HepG2 (cell line): ENCODE measurements around the gene ARMC10. TPM values are rescaled to one million over a fixed set of nuclear protein-coding genes. Genes with fewer than 3 reads are reported as not detected.

ENCODE experiments used
- ATAC-seq: fragments of 200-7000 bp; cut with Tn5 transposase; 3 replicates; pipeline ENCODE4 v1.9.1; 2020; ENCODE audit warnings: mild to moderate bottlenecking, moderate library complexity
- BruUV-seq: library from RNA; stranded (reverse); fragments of 400-500 nt; replicated peaks from 2 replicates; lab custom pipeline; 2021; lab: Mats Ljungman, UMichigan
- CTCF ChIA-PET: fragments of 300-600 bp; formaldehyde crosslinking; extraction: SDS; loops from one replicate; lab custom pipeline; 2021; ENCODE audit warnings: low total read pairs, inconsistent platforms, low intra/inter-chr PET ratio; lab: Yijun Ruan, JAX
- POLR2A ChIA-PET: fragments of 350-600 bp; sonication (Branson Sonifier 250); formaldehyde crosslinking; loops from one replicate; lab custom pipeline; 2020; ENCODE audit warnings: antibody characterized with exemption, inconsistent platforms; lab: Yijun Ruan, JAX
- DNase-seq: peaks from one replicate; pipeline ENCODE4 v3.0.0-alpha.2; 2015; ENCODE audit warnings: low spot score
- FAIRE-seq: peaks from 3 replicates; lab custom pipeline; 2011; peaks lifted over from hg19 to GRCh38; lab: Jason Lieb, UNC
- H2AFZ ChIP-seq: one replicate; pipeline ENCODE4 v1.6.1; 2011; ENCODE audit warnings: low read length, inconsistent platforms
- H3K27ac ChIP-seq: fragments of 300-600 bp; 3 replicates; pipeline ENCODE4 v1.8.0; 2011; ENCODE audit warnings: mixed run types, mild to moderate bottlenecking, mixed read lengths, low read length, inconsistent platforms; ENCODE audit not compliant: insufficient read depth; ENCODE audit errors: extremely low read length
- H3K27me3 ChIP-seq, 2 experiments: fragments of 200-600 bp in 1 of 2; 2 replicates in 1 of 2; 3 replicates in 1 of 2; pipeline versions ENCODE4 v1.6.0 to v1.8.0; 2011; ENCODE audit warnings: low read length in 2 of 2, mild to moderate bottlenecking in 2 of 2, moderate library complexity in 2 of 2, inconsistent platforms in 1 of 2; ENCODE audit not compliant: insufficient read depth in 2 of 2, control insufficient read depth in 1 of 2
- H3K36me3 ChIP-seq, 2 experiments: fragments of 200-600 bp in 1 of 2; replicated peaks in 1 of 2; 2 replicates in 1 of 2; 3 replicates in 1 of 2; pipeline versions ENCODE4 v1.5.1 to v1.8.0; 2011; ENCODE audit warnings: low read length in 2 of 2, inconsistent platforms in 1 of 2; ENCODE audit not compliant: insufficient read depth in 2 of 2, control insufficient read depth in 1 of 2
- H3K4me1 ChIP-seq: 2 replicates; pipeline ENCODE4 v1.5.1; 2012; ENCODE audit warnings: low read length, inconsistent platforms; ENCODE audit not compliant: insufficient read depth
- H3K4me2 ChIP-seq: 2 replicates; pipeline ENCODE4 v1.6.0; 2011; ENCODE audit warnings: low read depth, low read length, inconsistent platforms
- H3K4me3 ChIP-seq, 3 experiments: fragments of 200-600 bp in 1 of 3; sonication (generic), shearing (Covaris generic) in 1 of 3; replicated peaks in 1 of 3; 2 replicates each; pipeline ENCODE4 v1.5.1; 2011 to 2016; ENCODE audit warnings: low read length in 3 of 3, inconsistent platforms in 2 of 3, low read depth in 2 of 3, mild to moderate bottlenecking in 2 of 3, control low read depth in 1 of 3, mixed read lengths in 1 of 3; ENCODE audit not compliant: insufficient read depth in 1 of 3
- H3K79me2 ChIP-seq: one replicate; pipeline ENCODE4 v1.6.1; 2011; ENCODE audit warnings: low read length, inconsistent platforms; ENCODE audit not compliant: insufficient read depth
- H3K9ac ChIP-seq: 2 replicates; pipeline ENCODE4 v1.6.0; 2011; ENCODE audit warnings: mild to moderate bottlenecking, low read depth, low read length, inconsistent platforms; ENCODE audit not compliant: insufficient read depth
- H3K9me3 ChIP-seq: 2 replicates; pipeline ENCODE4 v1.5.1; 2012; ENCODE audit warnings: mild to moderate bottlenecking, low read length
- H4K20me1 ChIP-seq: 2 replicates; pipeline ENCODE4 v1.6.0; 2011; ENCODE audit warnings: inconsistent platforms, mild to moderate bottlenecking, low read length, moderate library complexity; ENCODE audit not compliant: insufficient read depth
- ELF4 ChIP-seq: sonication (generic); formaldehyde crosslinking; IDR thresholded peaks from 2 replicates; pipeline ENCODE4 v1.5.0; 2020; ENCODE audit warnings: missing genetic modification reagents, mild to moderate bottlenecking, moderate library complexity, borderline replicate concordance
- ISL2 ChIP-seq: sonication (generic); formaldehyde crosslinking; IDR thresholded peaks from 2 replicates; pipeline ENCODE4 v1.5.0; 2020; ENCODE audit warnings: missing genetic modification reagents
- KDM1A ChIP-seq: IDR thresholded peaks from 2 replicates; pipeline ENCODE4 v1.6.1; 2016; ENCODE audit warnings: missing compliant biosample characterization
- KMT2A ChIP-seq: sonication (generic); formaldehyde crosslinking; IDR thresholded peaks from 2 replicates; pipeline ENCODE4 v1.4.0; 2020; ENCODE audit warnings: missing genetic modification reagents
- MIXL1 ChIP-seq: IDR thresholded peaks from 2 replicates; pipeline ENCODE4 v1.6.1; 2016
- REL ChIP-seq: sonication (generic); formaldehyde crosslinking; conservative IDR thresholded peaks from 2 replicates; pipeline ENCODE4 v1.8.0; 2022; ENCODE audit warnings: mild to moderate bottlenecking, missing genetic modification reagents, moderate library complexity
- TARDBP ChIP-seq: sonication (generic); formaldehyde crosslinking; IDR thresholded peaks from 2 replicates; pipeline ENCODE4 v1.8.0; 2022; ENCODE audit warnings: mild to moderate bottlenecking, missing genetic modification reagents
- YEATS2 ChIP-seq: sonication (generic); formaldehyde crosslinking; IDR thresholded peaks from 2 replicates; pipeline ENCODE4 v1.4.0; 2020; ENCODE audit warnings: missing genetic modification reagents, borderline replicate concordance
- ZNF17 ChIP-seq: sonication (generic); formaldehyde crosslinking; IDR thresholded peaks from 2 replicates; pipeline ENCODE4 v1.5.0; 2020; ENCODE audit warnings: mild to moderate bottlenecking, missing genetic modification reagents
- ZNF343 ChIP-seq: sonication (generic); formaldehyde crosslinking; IDR thresholded peaks from 2 replicates; pipeline ENCODE4 v1.4.0; 2020; ENCODE audit warnings: mild to moderate bottlenecking, missing genetic modification reagents
- ZNF446 ChIP-seq: sonication (generic); formaldehyde crosslinking; IDR thresholded peaks from 2 replicates; pipeline ENCODE4 v1.5.0; 2020; ENCODE audit warnings: mild to moderate bottlenecking, missing genetic modification reagents
- ZNF737 ChIP-seq: sonication (generic); formaldehyde crosslinking; IDR thresholded peaks from 2 replicates; pipeline ENCODE4 v1.5.0; 2020; ENCODE audit warnings: missing genetic modification reagents, mild to moderate bottlenecking, borderline replicate concordance
- WGBS: methylation state at CpG from one replicate; pipeline ENCODE4 v1.1.6; 2017; ENCODE audit warnings: low lambda C conversion rate; 5-methylcytosine and 5-hydroxymethylcytosine counted together
- in situ Hi-C: cut with HindIII; loops from 2 replicates; pipeline ENCODE4 v1.10.0; 2017; ENCODE audit warnings: low pct_unique_long_range_greater_than_20kb; ENCODE audit not compliant: extremely low pct_ligation_motif_present
- intact Hi-C: fragments of 100-400 bp; cut with micrococcal nuclease; formaldehyde crosslinking; loops from one replicate; pipeline ENCODE4 v1.10.0; 2022; ENCODE audit not compliant: unreplicated experiment
- polyA plus RNA-seq, 8 experiments: library from polyadenylated mRNA; depleted of rRNA in 3 of 8; stranded (reverse) in 7 of 8; unstranded in 1 of 8; fragments of >200 nt; fragmentation: Illumina TruSeq in 4 of 8; extraction: Trizol in 4 of 8; gene quantifications; 2 replicates each; pipeline versions ENCODE4 v1.2.1 to v1.2.3, GENCODE V29; 2011 to 2016; ENCODE audit warnings: low read depth in 4 of 8, missing spikeins in 1 of 8, mixed read lengths in 1 of 8; ENCODE audit not compliant: insufficient read depth in 1 of 8
- total RNA-seq, 5 experiments: library from RNA; depleted of rRNA; stranded (reverse); fragments of >200 nt; fragmentation: Illumina TruSeq; extraction: Trizol; gene quantifications; 2 replicates each; pipeline ENCODE4 v1.2.3, GENCODE V29; 2016; ENCODE audit warnings: low read depth in 1 of 5
- TF ChIP-seq, protein P1 (sequence below): sonication (generic); formaldehyde crosslinking; IDR thresholded peaks from 2 replicates; pipeline ENCODE4 v1.5.0; 2020; ENCODE audit warnings: missing genetic modification reagents

The ARMC10 gene
- total and polyA plus RNA-seq, 2 of the 13 experiments (the other 11 are each of a cell fraction or from before 2014, with no cell fraction given), result 11.3 to 23.7 TPM

DNA sequence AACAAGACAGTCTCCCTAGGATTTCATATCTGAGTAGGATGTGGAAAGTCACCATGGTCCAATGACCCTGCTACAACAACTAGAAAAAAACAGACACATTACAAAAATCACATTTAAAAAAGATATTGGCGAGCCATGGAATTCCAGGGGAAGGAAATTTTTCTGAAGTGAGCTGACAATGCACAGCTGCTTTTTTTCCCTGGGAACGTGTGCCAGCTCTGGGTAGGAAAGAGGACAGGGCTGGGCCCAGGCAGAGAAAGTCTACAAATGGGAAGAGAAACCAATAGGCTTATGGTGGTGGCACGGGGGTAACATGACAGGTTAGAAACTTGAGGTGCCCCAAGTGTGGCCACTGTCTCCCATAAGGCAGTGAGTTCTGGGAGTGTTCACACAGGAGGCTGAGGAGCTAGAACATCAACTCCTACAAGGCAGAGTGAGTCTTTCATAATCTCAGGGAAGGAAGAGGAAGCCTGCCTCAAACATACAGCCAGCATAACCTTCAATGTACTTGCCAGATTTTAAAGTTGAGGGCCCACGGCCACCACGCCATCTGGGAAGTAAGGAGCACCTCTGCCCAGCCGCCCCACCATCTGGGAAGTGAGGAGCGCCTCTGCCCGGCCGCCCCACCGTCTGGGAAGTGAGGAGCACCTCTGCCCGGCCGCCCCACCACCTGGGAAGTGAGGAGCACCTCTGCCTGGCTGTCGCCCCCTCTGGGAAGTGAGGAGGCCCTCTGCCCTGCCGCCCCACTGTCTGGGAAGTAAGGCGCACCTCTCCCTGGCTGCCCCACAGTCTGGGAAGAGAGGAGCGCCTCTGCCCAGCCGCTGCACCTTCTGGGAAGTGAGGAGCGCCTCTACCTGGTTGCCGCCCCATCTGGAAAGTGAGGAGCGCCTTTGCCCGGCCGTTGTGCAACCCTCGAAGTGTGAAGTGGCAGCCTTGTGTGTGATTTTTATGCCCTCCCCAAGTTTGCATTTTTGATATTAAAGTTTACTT, 6.2 kb upstream of the ARMC10 start (continued):
- TF ChIP-seq, protein P1, sequence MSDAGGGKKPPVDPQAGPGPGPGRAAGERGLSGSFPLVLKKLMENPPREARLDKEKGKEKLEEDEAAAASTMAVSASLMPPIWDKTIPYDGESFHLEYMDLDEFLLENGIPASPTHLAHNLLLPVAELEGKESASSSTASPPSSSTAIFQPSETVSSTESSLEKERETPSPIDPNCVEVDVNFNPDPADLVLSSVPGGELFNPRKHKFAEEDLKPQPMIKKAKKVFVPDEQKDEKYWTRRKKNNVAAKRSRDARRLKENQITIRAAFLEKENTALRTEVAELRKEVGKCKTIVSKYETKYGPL (CRISPR knock-in tag), result no peak

DNA sequence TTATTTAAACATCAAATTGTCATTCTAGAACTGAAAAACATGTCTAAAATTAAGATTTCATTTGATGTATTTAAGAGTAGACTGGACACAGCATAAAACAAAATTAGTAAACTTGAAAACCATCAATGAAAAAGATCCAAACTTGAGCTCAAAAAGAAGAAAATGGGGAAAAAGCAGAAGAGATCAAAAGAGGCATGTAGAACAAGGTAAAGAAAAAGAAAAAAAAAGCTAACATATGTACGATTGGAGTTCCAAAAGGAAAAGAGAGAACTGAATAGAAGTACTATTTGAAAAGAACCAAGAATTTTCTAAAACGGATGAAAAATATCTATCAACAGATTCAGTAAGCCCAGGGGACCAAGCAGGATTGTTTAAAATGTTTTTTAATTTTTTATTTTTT, 3.9 kb upstream of the ARMC10 start:
- BruUV-seq, result no TSS peak
- POLR2A ChIA-PET, result no interaction called here
- 66% methylated on average over 2 of the region's 2 CpGs for WGBS

More for the DNA sequence above, 3.9 kb upstream of the ARMC10 start:
- FAIRE-seq (no peak), ATAC-seq (no peak), DNase-seq (no peak)
- CTCF ChIA-PET, result no interaction called here
- Histone ChIP-seq H3K4me1 (peaks cover 10% of the 10 kb centered on the region), H3K27ac (no peak overlapping the region), H3K36me3 (no peaks in the 10 kb centered on the region), H2AFZ (no peak overlapping the region), H3K9ac (no peak overlapping the region), H3K4me3 (no peak overlapping the region), H3K9me3 (no peaks in the 10 kb centered on the region), H3K4me2 (no peak overlapping the region), H3K27me3 (no peaks in the 10 kb centered on the region; a peak in 1 of 5 replicates), H3K79me2 (peaks cover 5% of the 10 kb centered on the region), H4K20me1 (no peaks in the 10 kb centered on the region)
- TF ChIP-seq ELF4 (CRISPR knock-in tag) (no peak), ZNF343 (CRISPR knock-in tag) (no peak), REL (no peak), ZNF17 (CRISPR knock-in tag) (no peak), ISL2 (CRISPR knock-in tag) (no peak), MIXL1 (no peak), ZNF737 (no peak), ZNF446 (no peak), KMT2A (CRISPR knock-in tag) (no peak), YEATS2 (CRISPR knock-in tag) (no peak), KDM1A (CRISPR knock-in tag) (no peak), TARDBP (no peak)
- intact Hi-C loops (no loop called here), in situ Hi-C loops (loop anchor here (25.0 kb wide), 1 partner anchor 309 kb away; no protein-coding TSS in a partner anchor)
